HepG2 (cell line): ENCODE measurements around the gene SDR9C7. TPM values are rescaled to one million over a fixed set of nuclear protein-coding genes. Genes with fewer than 3 reads are reported as not detected.

Source experiments
- ATAC-seq: fragments of 200-7000 bp; cut with Tn5 transposase; 3 replicates; pipeline ENCODE4 v1.9.1; 2020; ENCODE audit warnings: mild to moderate bottlenecking, moderate library complexity
- BruUV-seq: library from RNA; stranded (reverse); fragments of 400-500 nt; replicated peaks from 2 replicates; lab custom pipeline; 2021; lab: Mats Ljungman, UMichigan
- CTCF ChIA-PET: fragments of 300-600 bp; formaldehyde crosslinking; extraction: SDS; loops from one replicate; lab custom pipeline; 2021; ENCODE audit warnings: low total read pairs, inconsistent platforms, low intra/inter-chr PET ratio; lab: Yijun Ruan, JAX
- POLR2A ChIA-PET: fragments of 350-600 bp; sonication (Branson Sonifier 250); formaldehyde crosslinking; loops from one replicate; lab custom pipeline; 2020; ENCODE audit warnings: antibody characterized with exemption, inconsistent platforms; lab: Yijun Ruan, JAX
- DNase-seq: peaks from one replicate; pipeline ENCODE4 v3.0.0-alpha.2; 2015; ENCODE audit warnings: low spot score
- FAIRE-seq: peaks from 3 replicates; lab custom pipeline; 2011; peaks lifted over from hg19 to GRCh38; lab: Jason Lieb, UNC
- H2AFZ ChIP-seq: one replicate; pipeline ENCODE4 v1.6.1; 2011; ENCODE audit warnings: low read length, inconsistent platforms
- H3K27ac ChIP-seq: fragments of 300-600 bp; 3 replicates; pipeline ENCODE4 v1.8.0; 2011; ENCODE audit warnings: mixed run types, mild to moderate bottlenecking, mixed read lengths, low read length, inconsistent platforms; ENCODE audit not compliant: insufficient read depth; ENCODE audit errors: extremely low read length
- H3K27me3 ChIP-seq, 2 experiments: fragments of 200-600 bp in 1 of 2; 2 replicates in 1 of 2; 3 replicates in 1 of 2; pipeline versions ENCODE4 v1.6.0 to v1.8.0; 2011; ENCODE audit warnings: low read length in 2 of 2, mild to moderate bottlenecking in 2 of 2, moderate library complexity in 2 of 2, inconsistent platforms in 1 of 2; ENCODE audit not compliant: insufficient read depth in 2 of 2, control insufficient read depth in 1 of 2
- H3K36me3 ChIP-seq, 2 experiments: fragments of 200-600 bp in 1 of 2; replicated peaks in 1 of 2; 2 replicates in 1 of 2; 3 replicates in 1 of 2; pipeline versions ENCODE4 v1.5.1 to v1.8.0; 2011; ENCODE audit warnings: low read length in 2 of 2, inconsistent platforms in 1 of 2; ENCODE audit not compliant: insufficient read depth in 2 of 2, control insufficient read depth in 1 of 2
- H3K4me1 ChIP-seq: 2 replicates; pipeline ENCODE4 v1.5.1; 2012; ENCODE audit warnings: low read length, inconsistent platforms; ENCODE audit not compliant: insufficient read depth
- H3K4me2 ChIP-seq: 2 replicates; pipeline ENCODE4 v1.6.0; 2011; ENCODE audit warnings: low read depth, low read length, inconsistent platforms
- H3K4me3 ChIP-seq, 3 experiments: fragments of 200-600 bp in 1 of 3; sonication (generic), shearing (Covaris generic) in 1 of 3; replicated peaks in 1 of 3; 2 replicates each; pipeline ENCODE4 v1.5.1; 2011 to 2016; ENCODE audit warnings: low read length in 3 of 3, inconsistent platforms in 2 of 3, low read depth in 2 of 3, mild to moderate bottlenecking in 2 of 3, control low read depth in 1 of 3, mixed read lengths in 1 of 3; ENCODE audit not compliant: insufficient read depth in 1 of 3
- H3K79me2 ChIP-seq: one replicate; pipeline ENCODE4 v1.6.1; 2011; ENCODE audit warnings: low read length, inconsistent platforms; ENCODE audit not compliant: insufficient read depth
- H3K9ac ChIP-seq: 2 replicates; pipeline ENCODE4 v1.6.0; 2011; ENCODE audit warnings: mild to moderate bottlenecking, low read depth, low read length, inconsistent platforms; ENCODE audit not compliant: insufficient read depth
- H3K9me3 ChIP-seq: 2 replicates; pipeline ENCODE4 v1.5.1; 2012; ENCODE audit warnings: mild to moderate bottlenecking, low read length
- H4K20me1 ChIP-seq: 2 replicates; pipeline ENCODE4 v1.6.0; 2011; ENCODE audit warnings: inconsistent platforms, mild to moderate bottlenecking, low read length, moderate library complexity; ENCODE audit not compliant: insufficient read depth
- ATF3 ChIP-seq: sonication (generic); formaldehyde crosslinking; IDR thresholded peaks from 2 replicates; pipeline ENCODE4 v1.4.0; 2020; ENCODE audit warnings: missing genetic modification reagents
- ATF4 ChIP-seq, 2 experiments: fragments of 450-650 bp in 1 of 2; sonication (generic) in 1 of 2; formaldehyde crosslinking; IDR thresholded peaks; 2 replicates each; pipeline versions ENCODE4 v1.5.0 to v1.8.0; 2020 to 2022; ENCODE audit warnings: mild to moderate bottlenecking in 1 of 2, missing genetic modification reagents in 1 of 2
- CEBPB ChIP-seq: IDR thresholded peaks from 2 replicates; pipeline ENCODE4 v1.6.1; 2011; ENCODE audit warnings: low read depth, low read length, improper control_type of control experiment, borderline replicate concordance
- CEBPG ChIP-seq: IDR thresholded peaks from 2 replicates; pipeline ENCODE4 v1.6.1; 2016
- EHMT2 ChIP-seq: fragments of 200-600 bp; sonication (generic); IDR thresholded peaks from 2 replicates; pipeline ENCODE4 v1.7.0; 2017; ENCODE audit warnings: antibody characterized with exemption, low read depth, low read length, borderline replicate concordance
- SRF ChIP-seq: IDR thresholded peaks from 2 replicates; pipeline ENCODE4 v1.6.1; 2011; ENCODE audit warnings: mild to moderate bottlenecking, low read depth, low read length, moderate library complexity
- TOPORS ChIP-seq: sonication (generic); formaldehyde crosslinking; IDR thresholded peaks from 2 replicates; pipeline ENCODE4 v1.8.0; 2023; ENCODE audit warnings: mild to moderate bottlenecking, missing genetic modification reagents
- YEATS4 ChIP-seq: sonication (generic); formaldehyde crosslinking; IDR thresholded peaks from 2 replicates; pipeline ENCODE4 v1.4.0; 2020; ENCODE audit warnings: missing genetic modification reagents, borderline replicate concordance
- WGBS: methylation state at CpG from one replicate; pipeline ENCODE4 v1.1.6; 2017; ENCODE audit warnings: low lambda C conversion rate; 5-methylcytosine and 5-hydroxymethylcytosine counted together
- in situ Hi-C: cut with HindIII; loops from 2 replicates; pipeline ENCODE4 v1.10.0; 2017; ENCODE audit warnings: low pct_unique_long_range_greater_than_20kb; ENCODE audit not compliant: extremely low pct_ligation_motif_present
- intact Hi-C: fragments of 100-400 bp; cut with micrococcal nuclease; formaldehyde crosslinking; loops from one replicate; pipeline ENCODE4 v1.10.0; 2022; ENCODE audit not compliant: unreplicated experiment
- polyA plus RNA-seq, 8 experiments: library from polyadenylated mRNA; depleted of rRNA in 3 of 8; stranded (reverse) in 7 of 8; unstranded in 1 of 8; fragments of >200 nt; fragmentation: Illumina TruSeq in 4 of 8; extraction: Trizol in 4 of 8; gene quantifications; 2 replicates each; pipeline versions ENCODE4 v1.2.1 to v1.2.3, GENCODE V29; 2011 to 2016; ENCODE audit warnings: low read depth in 4 of 8, missing spikeins in 1 of 8, mixed read lengths in 1 of 8; ENCODE audit not compliant: insufficient read depth in 1 of 8
- total RNA-seq, 5 experiments: library from RNA; depleted of rRNA; stranded (reverse); fragments of >200 nt; fragmentation: Illumina TruSeq; extraction: Trizol; gene quantifications; 2 replicates each; pipeline ENCODE4 v1.2.3, GENCODE V29; 2016; ENCODE audit warnings: low read depth in 1 of 5

Gene SDR9C7
- total and polyA plus RNA-seq, 2 of the 13 experiments (the other 11 are each of a cell fraction or from before 2014, with no cell fraction given): 0.04 TPM; not detected in 1

- TF ChIP-seq TOPORS: no peak
- TF ChIP-seq EHMT2: no peak
Observed at GRCh38 chr12:56957229-56958052, 23.2 kb upstream of the SDR9C7 start, which contains the start of gene RDH16 (continued).

GRCh38 chr12:56955631-56956256 lies 21.5 kb upstream of the SDR9C7 start:
- H4K20me1 ChIP-seq: no peaks in the 10 kb centered on the region
- H3K4me1 ChIP-seq: peaks cover 49% of the 10 kb centered on the region
- DNase-seq (no peak), FAIRE-seq (no peak), ATAC-seq (peak; percentile 36)
- TF ChIP-seq YEATS4 (CRISPR knock-in tag): no peak
- TF ChIP-seq CEBPG (CRISPR knock-in tag): peak; percentile 63
- TF ChIP-seq ATF3 (CRISPR knock-in tag): peak; percentile 48; the same call in 1 of the 2 replicates
- peak in 1 of 2 experiments; percentile 66; a peak in 1 of 4 replicates for TF ChIP-seq ATF4 (CRISPR knock-in tag; IDR thresholded peaks at IDR 0.05)
- TF ChIP-seq SRF: no peak
- peak; percentile 81; the same call in 1 of the 2 replicates for TF ChIP-seq CEBPB
- no TSS peak for BruUV-seq
- 0% methylated on average over 2 of the region's 2 CpGs for WGBS
- ChIA-PET POLR2A (no interaction called here), CTCF (interaction anchor here (1.0 kb wide), 1 partner anchor 14 kb away, joined by 3 read pairs; no protein-coding TSS in a partner anchor)
- peaks cover 9% of the 10 kb centered on the region; the same call in 1 of the 2 replicates for H3K9me3 ChIP-seq
- H3K4me2 ChIP-seq: no peak overlapping the region
- H3K36me3 ChIP-seq: no peaks in the 10 kb centered on the region
- H3K79me2 ChIP-seq: no peaks in the 10 kb centered on the region
- intact Hi-C loops: no loop called here
- in situ Hi-C loops: no loop called here
- no peaks in the 10 kb centered on the region for H3K27me3 ChIP-seq
- no peak overlapping the region for H3K27ac ChIP-seq
- H3K4me3 ChIP-seq: no peak overlapping the region
- H2AFZ ChIP-seq: no peak overlapping the region
- H3K9ac ChIP-seq: no peak overlapping the region
